Aorta (tissue), 5 donors: ENCODE results near the gene UGT1A5. TPM values are rescaled to one million over a fixed set of nuclear protein-coding genes. Genes with fewer than 3 reads are reported as not detected.

Source experiments
- ATAC-seq: fragments of 200-7000 bp; cut with Tn5 transposase; one replicate; pipeline ENCODE4 v1.9.1; 2022; ENCODE audit warnings: moderate library complexity; ENCODE audit not compliant: low FRiP score
- DNase-seq, 2 donors: peaks; one replicate each; pipeline ENCODE4 v3.0.0-alpha.2; 2020
- H3K27ac ChIP-seq, 2 donors: one replicate each; pipeline ENCODE4 v1.5.1; 2013; ENCODE audit warnings: low read length in 2 of 2, mild to moderate bottlenecking in 2 of 2, moderate library complexity in 2 of 2, control low read depth in 1 of 2, inconsistent platforms in 1 of 2, low read depth in 1 of 2
- H3K27me3 ChIP-seq, 2 donors: one replicate each; pipeline ENCODE4 v1.6.1; 2013; ENCODE audit warnings: control low read depth in 1 of 2, low read length in 1 of 2, mild to moderate bottlenecking in 1 of 2, moderate library complexity in 1 of 2; ENCODE audit not compliant: insufficient read depth in 2 of 2, control insufficient read depth in 1 of 2
- H3K36me3 ChIP-seq, 2 donors: one replicate each; pipeline ENCODE4 v1.6.1; 2013; ENCODE audit warnings: control low read depth in 1 of 2, low read length in 1 of 2, mild to moderate bottlenecking in 1 of 2; ENCODE audit not compliant: insufficient read depth in 2 of 2, control insufficient read depth in 1 of 2
- H3K4me1 ChIP-seq, 2 donors: one replicate each; pipeline ENCODE4 v1.6.1; 2013; ENCODE audit warnings: low read length in 2 of 2, control low read depth in 1 of 2, mild to moderate bottlenecking in 1 of 2, moderate library complexity in 1 of 2; ENCODE audit not compliant: insufficient read depth in 2 of 2, control insufficient read depth in 1 of 2
- H3K4me3 ChIP-seq, 2 donors: one replicate each; pipeline ENCODE4 v1.5.1; 2013; ENCODE audit warnings: low read length in 2 of 2, control low read depth in 1 of 2, mild to moderate bottlenecking in 1 of 2
- H3K9me3 ChIP-seq: one replicate; pipeline ENCODE4 v1.6.1; 2013; ENCODE audit warnings: mild to moderate bottlenecking, low read length; ENCODE audit not compliant: control insufficient read depth
- WGBS, 2 donors: extraction: QIAGEN DNeasy Blood & Tissue Kit; methylation state at CpG; one replicate each; pipeline ENCODE4 v1.1.7; 2013; 5-methylcytosine and 5-hydroxymethylcytosine counted together
- intact Hi-C, 2 donors: fragments of 100-400 bp; cut with DNase I; formaldehyde crosslinking; loops; one replicate each; pipeline versions ENCODE4 v1.14.2 to v1.15.0; 2022
- polyA plus RNA-seq, 2 donors: library from polyadenylated mRNA; stranded (reverse); fragments of 200-250 nt; gene quantifications; one replicate each; pipeline ENCODE4 v1.2.3, GENCODE V29; 2013
- total RNA-seq, 2 donors: library from RNA; stranded (reverse); fragmentation: NEBNext Ultra II Directional; extraction: Animal tissue kit (Norgen Biotek cat#: 25700); gene quantifications; one replicate each; pipeline ENCODE4 v1.2.1, GENCODE V29; 2021
- donor health status: healthy with polysubstance abuse.
- donor health status: Bipolar disorder and iron deficiency.
- donor health status: DM: no; HTN: no; CAD: no.
- donor health status: DM: no; HTN: no; CAD: no.
- donor health status: DM: yes; HTN: yes; CAD: no.

The UGT1A5 gene
- total and polyA plus RNA-seq, 4 donors, result not detected

DNA sequence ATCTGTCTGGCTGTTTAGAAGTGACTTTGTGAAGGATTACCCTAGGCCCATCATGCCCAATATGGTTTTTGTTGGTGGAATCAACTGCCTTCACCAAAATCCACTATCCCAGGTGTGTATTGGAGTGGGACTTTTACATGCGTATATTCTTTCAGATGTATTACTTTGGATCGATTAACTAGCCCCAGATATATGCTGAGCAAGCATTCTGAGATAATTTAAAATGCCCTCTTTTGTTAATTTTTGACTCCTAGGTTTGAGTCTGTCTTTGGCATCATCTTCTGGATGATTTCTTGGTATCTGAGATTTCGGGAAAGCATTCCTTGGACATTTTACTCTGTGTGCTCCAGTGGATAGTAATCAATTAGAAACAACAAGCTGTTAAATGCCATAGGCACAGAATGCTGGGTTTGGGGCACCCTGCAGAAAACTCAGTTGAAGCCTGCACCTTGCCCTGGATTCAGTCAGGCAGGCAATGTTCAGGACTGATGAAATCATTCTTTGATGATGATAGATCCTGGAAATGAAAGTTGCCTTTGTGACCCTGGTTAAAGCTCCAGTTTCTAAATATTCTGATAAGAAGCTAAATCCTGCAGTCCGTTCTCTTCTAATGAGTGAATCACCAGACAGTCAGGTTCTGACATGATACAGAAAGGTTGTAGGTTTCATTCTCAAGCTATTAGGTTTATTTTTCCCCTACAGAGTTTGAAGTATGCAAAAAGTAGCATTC lies 48.5 kb downstream of the UGT1A5 start:
- Histone ChIP-seq H3K4me1 (no peaks in the 10 kb centered on the region), H3K9me3 (no peaks in the 10 kb centered on the region), H3K4me3 (no peak overlapping the region), H3K27me3 (no peaks in the 10 kb centered on the region), H3K36me3 (no peaks in the 10 kb centered on the region), H3K27ac (no peak overlapping the region)
- 78 to 83% methylated on average over 4 of the region's 4 CpGs for WGBS, 2 donors
- no peak for DNase-seq
- intact Hi-C loops, result no loop called here
- ATAC-seq, result no peak

DNA sequence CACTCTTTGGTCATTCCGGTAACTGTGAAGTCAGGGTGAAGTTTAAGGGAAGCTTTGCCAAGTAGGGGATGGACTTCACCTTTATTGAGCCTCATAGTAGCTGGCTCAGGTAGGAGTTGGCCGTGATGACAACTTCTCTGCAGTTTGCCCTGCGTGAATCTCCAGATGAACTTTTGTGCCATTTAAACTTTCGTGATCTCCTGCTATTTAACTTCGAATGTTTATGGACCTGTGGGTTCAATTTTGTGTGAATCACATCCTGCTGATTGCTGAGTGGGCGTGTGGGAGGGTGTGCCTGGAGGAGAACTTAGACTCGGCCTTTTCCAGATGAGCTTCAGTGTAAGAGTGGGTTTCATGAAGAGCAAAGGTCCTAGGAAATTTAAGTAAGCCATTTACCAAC lies 51.6 kb downstream of the UGT1A5 start:
- H3K9me3 ChIP-seq, result no peaks in the 10 kb centered on the region
- no peak for DNase-seq
- no peaks in the 10 kb centered on the region for H3K36me3 ChIP-seq
- H3K27ac ChIP-seq, result no peak overlapping the region
- no peak for ATAC-seq
- no peak overlapping the region for H3K4me3 ChIP-seq
- intact Hi-C loops, result no loop called here
- H3K27me3 ChIP-seq, result no peaks in the 10 kb centered on the region
- no peaks in the 10 kb centered on the region for H3K4me1 ChIP-seq
- WGBS, 2 donors, result 69 to 70% methylated on average over 7 of the region's 7 CpGs

DNA sequence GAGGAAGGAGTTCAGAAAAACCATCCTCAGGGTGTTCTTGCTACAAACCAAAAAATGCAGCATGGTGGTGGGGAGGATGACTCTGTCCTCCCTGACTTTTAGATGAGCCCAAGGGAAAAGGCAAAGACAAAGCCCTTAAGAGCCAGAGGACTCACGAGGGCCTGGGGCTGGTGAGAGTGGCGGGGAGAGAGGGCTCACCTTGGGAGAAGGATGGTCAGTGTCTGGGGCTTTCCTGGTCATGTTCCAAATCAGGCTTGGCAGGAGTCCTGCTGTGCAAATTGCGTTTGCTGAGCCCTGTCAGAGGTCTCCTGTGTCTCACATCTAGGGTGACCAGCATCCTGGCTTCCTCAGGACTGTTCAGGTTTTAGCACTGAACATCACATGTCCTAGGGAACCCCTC lies 52.1 kb downstream of the UGT1A5 start:
- intact Hi-C loops, result no loop called here
- no peak for DNase-seq
- Histone ChIP-seq H3K4me3 (no peak overlapping the region), H3K27ac (no peak overlapping the region), H3K36me3 (no peaks in the 10 kb centered on the region), H3K27me3 (no peaks in the 10 kb centered on the region), H3K9me3 (no peaks in the 10 kb centered on the region), H3K4me1 (no peaks in the 10 kb centered on the region)
- no peak for ATAC-seq
- 47 to 49% methylated on average over 3 of the region's 3 CpGs for WGBS, 2 donors

DNA sequence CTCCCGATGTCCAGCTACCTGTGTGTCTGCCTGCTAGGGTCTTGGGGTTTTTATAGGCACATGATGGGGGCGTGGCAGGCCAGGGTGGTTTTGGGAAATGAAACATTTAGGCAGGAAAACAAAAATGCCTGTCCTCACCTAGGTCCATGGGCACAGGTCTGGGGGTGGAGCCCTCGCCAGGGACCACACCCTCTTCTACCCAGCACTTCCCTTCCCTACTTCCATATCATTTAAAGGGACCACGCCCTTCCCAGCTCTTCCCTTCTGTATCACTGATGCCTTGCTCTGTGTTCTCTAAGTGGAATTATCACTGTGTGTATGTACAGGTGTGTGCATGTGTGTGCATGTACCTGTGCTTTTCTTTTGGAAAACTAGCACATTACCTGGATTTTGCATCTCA lies 53.7 kb downstream of the UGT1A5 start:
- Histone ChIP-seq H3K36me3 (no peaks in the 10 kb centered on the region), H3K4me3 (no peak overlapping the region), H3K9me3 (no peaks in the 10 kb centered on the region), H3K27me3 (no peaks in the 10 kb centered on the region), H3K4me1 (no peaks in the 10 kb centered on the region), H3K27ac (no peak overlapping the region)
- 73 to 77% methylated on average over 4 of the region's 4 CpGs for WGBS, 2 donors
- ATAC-seq (no peak), DNase-seq (no peak)
- intact Hi-C loops, result no loop called here

DNA sequence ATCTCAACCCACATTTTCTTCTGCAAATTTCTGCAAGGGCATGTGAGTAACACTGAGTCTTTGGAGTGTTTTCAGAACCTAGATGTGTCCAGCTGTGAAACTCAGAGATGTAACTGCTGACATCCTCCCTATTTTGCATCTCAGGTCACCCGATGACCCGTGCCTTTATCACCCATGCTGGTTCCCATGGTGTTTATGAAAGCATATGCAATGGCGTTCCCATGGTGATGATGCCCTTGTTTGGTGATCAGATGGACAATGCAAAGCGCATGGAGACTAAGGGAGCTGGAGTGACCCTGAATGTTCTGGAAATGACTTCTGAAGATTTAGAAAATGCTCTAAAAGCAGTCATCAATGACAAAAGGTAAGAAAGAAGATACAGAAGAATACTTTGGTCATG lies 55.4 kb downstream of the UGT1A5 start:
- intact Hi-C loops, result no loop called here
- no peaks in the 10 kb centered on the region for H3K4me1 ChIP-seq
- H3K9me3 ChIP-seq, result no peaks in the 10 kb centered on the region
- H3K4me3 ChIP-seq, result no peak overlapping the region
- 67 to 73% methylated on average over 4 of the region's 4 CpGs for WGBS, 2 donors
- DNase-seq (no peak), ATAC-seq (no peak)
- no peak overlapping the region for H3K27ac ChIP-seq
- H3K27me3 ChIP-seq, result no peaks in the 10 kb centered on the region
- no peaks in the 10 kb centered on the region for H3K36me3 ChIP-seq

DNA sequence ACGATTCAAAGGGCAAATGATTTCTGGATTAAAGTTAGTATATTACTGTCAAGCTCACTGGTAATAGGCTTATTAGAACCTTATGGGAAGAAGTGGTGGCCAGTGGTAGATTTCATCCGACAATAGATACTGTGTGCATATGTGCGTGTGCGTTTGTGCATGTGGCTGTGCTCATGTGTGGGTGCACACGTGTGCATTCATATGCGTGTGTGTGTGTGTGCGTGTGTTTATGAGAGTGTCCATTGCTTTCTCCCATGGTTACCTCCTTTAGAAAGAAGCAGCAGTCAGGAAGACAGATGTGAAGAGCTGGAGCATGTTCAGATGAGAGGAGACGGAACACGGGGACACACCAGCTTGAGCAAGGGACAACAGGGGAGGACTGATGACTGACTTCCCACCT lies 56.6 kb downstream of the UGT1A5 start:
- Histone ChIP-seq H3K4me3 (no peak overlapping the region), H3K4me1 (no peaks in the 10 kb centered on the region), H3K9me3 (no peaks in the 10 kb centered on the region), H3K36me3 (no peaks in the 10 kb centered on the region), H3K27me3 (no peaks in the 10 kb centered on the region), H3K27ac (no peak overlapping the region)
- ATAC-seq, result no peak
- intact Hi-C loops, result no loop called here
- WGBS, 2 donors, result 90% methylated on average over 9 of the region's 9 CpGs
- no peak for DNase-seq

DNA sequence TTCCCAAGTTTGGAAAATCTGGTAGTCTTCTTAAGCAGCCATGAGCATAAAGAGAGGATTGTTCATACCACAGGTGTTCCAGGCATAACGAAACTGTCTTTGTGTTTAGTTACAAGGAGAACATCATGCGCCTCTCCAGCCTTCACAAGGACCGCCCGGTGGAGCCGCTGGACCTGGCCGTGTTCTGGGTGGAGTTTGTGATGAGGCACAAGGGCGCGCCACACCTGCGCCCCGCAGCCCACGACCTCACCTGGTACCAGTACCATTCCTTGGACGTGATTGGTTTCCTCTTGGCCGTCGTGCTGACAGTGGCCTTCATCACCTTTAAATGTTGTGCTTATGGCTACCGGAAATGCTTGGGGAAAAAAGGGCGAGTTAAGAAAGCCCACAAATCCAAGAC lies 59.4 kb downstream of the UGT1A5 start:
- no peak overlapping the region for H3K4me3 ChIP-seq
- no peaks in the 10 kb centered on the region for H3K4me1 ChIP-seq
- no peak for ATAC-seq
- peaks cover 4% of the 10 kb centered on the region for H3K9me3 ChIP-seq
- intact Hi-C loops, result no loop called here
- no peak for DNase-seq
- no peaks in the 10 kb centered on the region for H3K36me3 ChIP-seq
- no peak overlapping the region for H3K27ac ChIP-seq
- no peaks in the 10 kb centered on the region for H3K27me3 ChIP-seq
- 86 to 89% methylated on average over 16 of the region's 16 CpGs for WGBS, 2 donors

DNA sequence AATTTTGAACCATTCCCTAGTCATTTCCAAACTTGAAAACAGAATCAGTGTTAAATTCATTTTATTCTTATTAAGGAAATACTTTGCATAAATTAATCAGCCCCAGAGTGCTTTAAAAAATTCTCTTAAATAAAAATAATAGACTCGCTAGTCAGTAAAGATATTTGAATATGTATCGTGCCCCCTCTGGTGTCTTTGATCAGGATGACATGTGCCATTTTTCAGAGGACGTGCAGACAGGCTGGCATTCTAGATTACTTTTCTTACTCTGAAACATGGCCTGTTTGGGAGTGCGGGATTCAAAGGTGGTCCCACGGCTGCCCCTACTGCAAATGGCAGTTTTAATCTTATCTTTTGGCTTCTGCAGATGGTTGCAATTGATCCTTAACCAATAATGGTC lies 59.9 kb downstream of the UGT1A5 start:
- Histone ChIP-seq H3K27ac (no peak overlapping the region), H3K27me3 (no peaks in the 10 kb centered on the region), H3K4me3 (no peak overlapping the region), H3K36me3 (no peaks in the 10 kb centered on the region), H3K4me1 (no peaks in the 10 kb centered on the region), H3K9me3 (peaks cover 5% of the 10 kb centered on the region)
- DNase-seq, result no peak
- ATAC-seq, result no peak
- intact Hi-C loops, result no loop called here
- WGBS, 2 donors, result 42 to 56% methylated on average over 5 of the region's 5 CpGs

DNA sequence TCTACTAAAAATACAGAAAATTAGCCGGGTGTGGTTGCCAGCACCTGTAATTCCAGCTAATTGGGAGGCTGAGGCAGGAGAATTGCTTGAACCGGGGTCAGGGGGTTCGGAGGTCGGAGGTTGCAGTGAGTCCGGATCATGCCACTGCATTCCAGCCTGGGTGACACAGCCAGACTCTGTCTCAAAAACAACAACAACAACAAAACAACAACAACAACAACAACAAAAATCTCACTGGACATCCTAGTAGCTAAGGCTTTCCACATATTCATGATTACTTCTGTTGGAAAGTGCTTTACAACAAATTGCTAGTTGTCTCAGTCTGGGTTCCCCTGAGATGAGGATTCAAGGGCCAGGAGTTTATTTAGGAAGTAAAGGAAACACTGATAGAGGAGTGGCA lies 61.1 kb downstream of the UGT1A5 start:
- Histone ChIP-seq H3K36me3 (no peaks in the 10 kb centered on the region), H3K27ac (no peak overlapping the region), H3K4me1 (no peaks in the 10 kb centered on the region), H3K9me3 (peaks cover 5% of the 10 kb centered on the region), H3K4me3 (no peak overlapping the region), H3K27me3 (no peaks in the 10 kb centered on the region)
- WGBS, 2 donors, result 84 to 87% methylated on average over 5 of the region's 5 CpGs
- intact Hi-C loops, result no loop called here
- no peak for ATAC-seq
- DNase-seq, result peak in 1 of 2 donors; percentile 25
